Fibroblast of lung (primary cell): Measurements from ENCODE around the gene TTC24. TPM values are rescaled to one million over a fixed set of nuclear protein-coding genes. Genes with fewer than 3 reads are reported as not detected.
A peak's percentile ranks its signal among the peaks of the same experiment; 100 is the strongest.
"Not testable (repeated sequence)": the region's sequence is repeated elsewhere in the genome, so short reads cannot be mapped to it uniquely, and the experiment has no call there.

Experiments used
- DNase-seq, 2 donors: peaks; one replicate each; pipeline versions ENCODE4 v3.0.0 to v3.0.0-alpha.2; 2010; ENCODE audit warnings: low read depth in 2 of 2
- H2AFZ ChIP-seq: 2 replicates; pipeline ENCODE4 v1.5.1; 2012; ENCODE audit warnings: low read length, control low read depth, inconsistent platforms
- H3K27ac ChIP-seq: 2 replicates; pipeline ENCODE4 v1.5.1; 2011; ENCODE audit warnings: low read length, control low read depth; ENCODE audit not compliant: insufficient read depth
- H3K27me3 ChIP-seq: 2 replicates; pipeline ENCODE4 v1.5.1; 2011; ENCODE audit warnings: mild to moderate bottlenecking, low read length; ENCODE audit not compliant: control insufficient read depth, insufficient read depth
- H3K36me3 ChIP-seq: 2 replicates; pipeline ENCODE4 v1.5.1; 2011; ENCODE audit warnings: low read length; ENCODE audit not compliant: control insufficient read depth, insufficient read depth
- H3K4me1 ChIP-seq: 2 replicates; pipeline ENCODE4 v1.5.1; 2011; ENCODE audit warnings: low read length; ENCODE audit not compliant: control insufficient read depth, insufficient read depth; ENCODE audit errors: extremely low read depth
- H3K4me2 ChIP-seq: 2 replicates; pipeline ENCODE4 v1.5.1; 2011; ENCODE audit warnings: low read length, control low read depth; ENCODE audit not compliant: insufficient read depth; ENCODE audit errors: extremely low read depth
- H3K4me3 ChIP-seq, 4 experiments: fragments of 200-600 bp in 1 of 4; sonication (generic) in 1 of 4; replicated peaks in 1 of 4; 2 replicates each; pipeline ENCODE4 v1.5.1; 2011 to 2016; ENCODE audit warnings: low read length in 4 of 4, low read depth in 3 of 4, mild to moderate bottlenecking in 3 of 4, control low read depth in 2 of 4, inconsistent platforms in 1 of 4, mixed read lengths in 1 of 4; ENCODE audit not compliant: insufficient read depth in 1 of 4; ENCODE audit errors: control extremely low read depth in 1 of 4
- H3K79me2 ChIP-seq: 2 replicates; pipeline ENCODE4 v1.5.1; 2012; ENCODE audit warnings: mild to moderate bottlenecking, low read length, inconsistent platforms; ENCODE audit not compliant: control insufficient read depth, insufficient read depth
- H3K9ac ChIP-seq: 2 replicates; pipeline ENCODE4 v1.5.1; 2011; ENCODE audit warnings: mild to moderate bottlenecking, low read length, control low read depth; ENCODE audit not compliant: insufficient read depth
- H3K9me3 ChIP-seq: 2 replicates; pipeline ENCODE4 v1.5.1; 2012; ENCODE audit warnings: low read depth, low read length; ENCODE audit not compliant: control insufficient read depth, insufficient read depth
- H4K20me1 ChIP-seq: 2 replicates; pipeline ENCODE4 v1.5.1; 2011; ENCODE audit warnings: low read length; ENCODE audit not compliant: control insufficient read depth, insufficient read depth; ENCODE audit errors: extremely low read depth
- EZH2 ChIP-seq: IDR thresholded peaks from 2 replicates; pipeline ENCODE4 v1.5.1; 2012; ENCODE audit warnings: low read length, control low read depth, mild to moderate bottlenecking; ENCODE audit errors: missing control alignments
- polyA plus RNA-seq, 2 donors: library from polyadenylated mRNA; depleted of rRNA in 1 of 2; stranded (reverse) in 1 of 2; unstranded in 1 of 2; fragments of >200 nt; gene quantifications; 2 replicates each; pipeline ENCODE4 v1.2.1, GENCODE V29; 2011 to 2012; ENCODE audit warnings: missing spikeins in 1 of 2
- total RNA-seq: library from RNA; depleted of rRNA; stranded (reverse); fragments of >200 nt; gene quantifications from 2 replicates; pipeline ENCODE4 v1.2.1, GENCODE V29; 2014
- TF ChIP-seq, protein P1 (sequence below), 2 donors: IDR thresholded peaks in 1 of 2; conservative IDR thresholded peaks in 1 of 2; 1 replicate in 1 of 2; 2 replicates in 1 of 2; pipeline ENCODE4 v1.5.1; 2011 to 2012; ENCODE audit warnings: low read length in 2 of 2, control low read depth in 1 of 2, inconsistent platforms in 1 of 2, low read depth in 1 of 2, mild to moderate bottlenecking in 1 of 2

The TTC24 gene
- total and polyA plus RNA-seq, 2 donors (not counting 1 experiment from before 2014, with no cell fraction given), result not detected

DNA sequence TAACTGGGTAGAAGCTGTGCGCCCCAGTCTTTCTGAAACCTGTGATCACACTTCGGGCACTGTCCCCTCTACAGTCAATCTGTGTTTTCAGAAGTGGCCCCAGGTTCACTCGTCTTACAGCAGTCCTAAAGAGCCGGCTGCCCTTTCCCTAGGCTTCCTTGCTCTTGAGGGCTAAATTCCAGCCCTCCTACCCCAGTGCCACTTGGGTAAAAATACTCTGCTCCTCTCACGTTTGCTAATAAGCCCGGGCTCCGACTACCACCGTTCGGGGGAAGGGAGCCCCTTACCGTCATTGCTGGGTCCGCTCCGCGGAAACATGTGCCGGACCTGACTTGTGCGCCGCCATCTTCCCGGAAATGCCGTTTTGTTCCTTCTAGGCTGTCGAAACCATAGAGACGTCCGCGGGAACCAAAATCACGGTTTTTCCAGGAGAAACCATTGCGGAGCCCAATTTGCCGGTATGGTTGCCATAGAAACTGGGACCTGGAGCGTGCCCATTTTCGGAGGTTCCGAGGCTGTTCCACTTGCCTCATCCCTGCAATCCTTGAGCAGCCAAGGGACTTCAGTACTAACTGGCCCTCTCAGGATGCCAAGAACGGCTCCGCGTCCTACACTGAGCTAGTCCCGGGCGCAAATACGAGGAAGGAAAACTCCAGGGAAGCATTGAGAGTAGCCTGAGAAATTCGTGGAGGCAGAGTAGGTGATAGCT lies 21.8 kb downstream of the TTC24 start, which contains the start of gene GPATCH4:
TSS of gene GPATCH4 (minus strand) at position 358 of the 709 bp plus-strand sequence.
- peaks cover 6% of the 10 kb centered on the region for H3K36me3 ChIP-seq
- DNase-seq, result peak; percentile 91 to 96
- H3K4me3 ChIP-seq, result peak within 1 kb of the TSS; percentile 84 to 98 (median 92)
- H3K9me3 ChIP-seq, result no peaks in the 10 kb centered on the region
- H3K4me1 ChIP-seq, result peaks cover 7% of the 10 kb centered on the region
- peak within 1 kb of the TSS; percentile 96 for H3K4me2 ChIP-seq
- H4K20me1 ChIP-seq, result no peaks in the 10 kb centered on the region
- H2AFZ ChIP-seq, result peak within 1 kb of the TSS; percentile 95
- H3K9ac ChIP-seq, result peak within 1 kb of the TSS; percentile 83
- H3K79me2 ChIP-seq, result peaks cover 15% of the 10 kb centered on the region
- no peak for TF ChIP-seq EZH2
- TF ChIP-seq, protein P1, sequence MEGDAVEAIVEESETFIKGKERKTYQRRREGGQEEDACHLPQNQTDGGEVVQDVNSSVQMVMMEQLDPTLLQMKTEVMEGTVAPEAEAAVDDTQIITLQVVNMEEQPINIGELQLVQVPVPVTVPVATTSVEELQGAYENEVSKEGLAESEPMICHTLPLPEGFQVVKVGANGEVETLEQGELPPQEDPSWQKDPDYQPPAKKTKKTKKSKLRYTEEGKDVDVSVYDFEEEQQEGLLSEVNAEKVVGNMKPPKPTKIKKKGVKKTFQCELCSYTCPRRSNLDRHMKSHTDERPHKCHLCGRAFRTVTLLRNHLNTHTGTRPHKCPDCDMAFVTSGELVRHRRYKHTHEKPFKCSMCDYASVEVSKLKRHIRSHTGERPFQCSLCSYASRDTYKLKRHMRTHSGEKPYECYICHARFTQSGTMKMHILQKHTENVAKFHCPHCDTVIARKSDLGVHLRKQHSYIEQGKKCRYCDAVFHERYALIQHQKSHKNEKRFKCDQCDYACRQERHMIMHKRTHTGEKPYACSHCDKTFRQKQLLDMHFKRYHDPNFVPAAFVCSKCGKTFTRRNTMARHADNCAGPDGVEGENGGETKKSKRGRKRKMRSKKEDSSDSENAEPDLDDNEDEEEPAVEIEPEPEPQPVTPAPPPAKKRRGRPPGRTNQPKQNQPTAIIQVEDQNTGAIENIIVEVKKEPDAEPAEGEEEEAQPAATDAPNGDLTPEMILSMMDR (conservative IDR thresholded peaks at IDR 0.05 in 1 of 2, IDR thresholded peaks at IDR 0.05 in 1 of 2; ENCODE audit: low read depth in 1 of 2, low read length in 2 of 2), result no peak
- H3K27ac ChIP-seq, result peak within 1 kb of the TSS; percentile 90
- H3K27me3 ChIP-seq, result no peaks in the 10 kb centered on the region

DNA sequence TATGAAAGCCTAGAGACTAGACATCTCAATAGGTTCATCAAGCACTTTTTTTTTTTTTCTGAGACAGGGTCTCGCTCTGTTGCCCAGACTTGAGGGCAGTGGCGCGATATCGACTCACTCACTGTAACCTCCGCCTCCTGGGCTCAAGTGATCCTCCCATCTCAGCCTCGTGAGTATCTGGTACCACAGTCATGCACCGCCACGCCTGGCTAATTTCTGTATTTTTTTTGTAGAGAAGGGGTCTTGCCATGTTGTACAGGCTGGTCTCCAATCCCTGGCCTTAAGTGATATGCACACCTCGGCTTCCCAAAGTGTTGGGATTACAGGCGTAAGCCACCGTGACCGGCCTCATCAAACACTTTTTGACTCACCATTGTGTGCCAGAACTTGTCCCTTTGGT lies 22.4 kb downstream of the TTC24 start:
- Histone ChIP-seq H3K4me1 (peaks cover 7% of the 10 kb centered on the region), H3K9ac (peak overlapping the region; percentile 71), H2AFZ (peak overlapping the region; percentile 94), H3K27me3 (no peaks in the 10 kb centered on the region), H3K36me3 (peaks cover 4% of the 10 kb centered on the region), H4K20me1 (no peaks in the 10 kb centered on the region), H3K9me3 (no peaks in the 10 kb centered on the region), H3K27ac (peak overlapping the region; percentile 90), H3K4me3 (peak overlapping the region; percentile 84 to 98 (median 92)), H3K79me2 (peaks cover 15% of the 10 kb centered on the region), H3K4me2 (peak overlapping the region; percentile 96)
- no peak for DNase-seq
- TF ChIP-seq, protein P1 (conservative IDR thresholded peaks at IDR 0.05 in 1 of 2, IDR thresholded peaks at IDR 0.05 in 1 of 2; ENCODE audit: low read depth in 1 of 2, low read length in 2 of 2), result no peak
- no peak for TF ChIP-seq EZH2

DNA sequence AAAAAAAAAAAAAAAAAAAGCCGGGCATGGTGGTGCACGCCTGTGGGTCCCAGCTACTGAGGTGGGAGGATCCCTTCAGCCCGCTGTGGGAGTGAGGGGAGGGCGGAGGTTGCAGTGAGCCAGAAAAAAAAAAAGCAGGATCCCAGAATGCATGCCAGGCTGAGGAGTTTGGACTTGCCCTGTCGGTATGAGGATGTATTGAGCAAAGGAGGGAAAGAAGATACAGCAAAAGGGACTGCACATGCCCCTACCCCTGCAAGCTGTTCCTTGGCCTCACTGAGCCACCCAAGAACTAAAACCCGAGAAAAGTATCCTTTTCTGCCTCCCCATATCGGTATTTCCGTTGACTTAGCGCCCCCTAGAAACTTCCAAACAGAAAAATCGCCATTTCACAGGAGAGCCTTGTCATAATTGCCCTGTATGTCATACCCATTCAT lies 23.1 kb downstream of the TTC24 start:
- Histone ChIP-seq H3K36me3 (no peaks in the 10 kb centered on the region), H3K27ac (no peak overlapping the region), H3K4me2 (no peak overlapping the region), H3K9ac (no peak overlapping the region), H3K4me3 (no peak overlapping the region), H4K20me1 (no peaks in the 10 kb centered on the region), H3K79me2 (peaks cover 15% of the 10 kb centered on the region), H3K9me3 (no peaks in the 10 kb centered on the region), H3K27me3 (no peaks in the 10 kb centered on the region), H3K4me1 (peaks cover 7% of the 10 kb centered on the region), H2AFZ (peak overlapping the region; percentile 38)
- TF ChIP-seq EZH2, result no peak
- TF ChIP-seq, protein P1 (conservative IDR thresholded peaks at IDR 0.05 in 1 of 2, IDR thresholded peaks at IDR 0.05 in 1 of 2; ENCODE audit: low read depth in 1 of 2, low read length in 2 of 2), result peak; percentile 22 to 32
- DNase-seq, result peak in 1 of 2 donors; percentile 5

DNA sequence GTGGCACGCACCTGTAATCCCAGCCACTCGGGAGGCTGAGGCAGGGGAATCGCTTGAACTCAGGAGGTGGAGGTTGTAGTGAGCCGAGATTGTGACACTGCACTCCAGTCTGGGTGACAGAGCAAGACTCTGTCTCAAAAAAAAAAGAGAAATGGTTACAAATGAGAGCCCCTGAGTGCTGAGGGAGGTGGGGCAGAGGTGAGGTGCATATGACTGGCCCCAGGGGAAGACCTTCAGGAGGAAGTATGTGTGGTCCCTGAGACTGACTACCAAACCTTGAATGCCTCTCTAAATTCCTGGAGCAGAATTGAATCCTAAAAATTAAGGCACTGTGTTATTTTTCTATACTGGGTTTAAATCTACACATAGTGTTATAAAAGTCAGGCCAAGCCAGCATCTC lies 27.8 kb downstream of the TTC24 start:
- H4K20me1 ChIP-seq, DNase-seq, H3K4me3 ChIP-seq, H2AFZ ChIP-seq, H3K27ac ChIP-seq, H3K27me3 ChIP-seq, H3K9ac ChIP-seq, H3K79me2 ChIP-seq, H3K36me3 ChIP-seq, H3K4me2 ChIP-seq, H3K4me1 ChIP-seq, H3K9me3 ChIP-seq: not testable (repeated sequence)
